Kidney epithelial cell (primary cell): Measurements from ENCODE around the gene LARGE2. TPM values are rescaled to one million over a fixed set of nuclear protein-coding genes. Genes with fewer than 3 reads are reported as not detected.

Experiments
- DNase-seq: peaks from one replicate; pipeline ENCODE4 v3.0.0-alpha.2; 2010; ENCODE audit warnings: low read depth
- H3K27me3 ChIP-seq: 2 replicates; pipeline ENCODE4 v1.6.0; 2011; ENCODE audit warnings: low read length; ENCODE audit not compliant: control insufficient read depth, insufficient read depth
- H3K36me3 ChIP-seq: 2 replicates; pipeline ENCODE4 v1.5.1; 2011; ENCODE audit warnings: low read length; ENCODE audit not compliant: control insufficient read depth, insufficient read depth
- H3K4me3 ChIP-seq: 2 replicates; pipeline ENCODE4 v1.5.1; 2011; ENCODE audit warnings: low read depth, mild to moderate bottlenecking, control low read depth, low read length
- CTCF ChIP-seq: IDR thresholded peaks from 2 replicates; pipeline ENCODE4 v1.5.1; 2011; ENCODE audit warnings: mild to moderate bottlenecking, moderate library complexity, low read length, control low read depth, inconsistent platforms; ENCODE audit not compliant: insufficient read depth, poor library complexity, severe bottlenecking
- total RNA-seq: library from RNA; depleted of rRNA; stranded (reverse); fragments of >200 nt; gene quantifications from 2 replicates; pipeline ENCODE4 v1.2.3, GENCODE V29; 2015

The LARGE2 gene
- total RNA-seq, 1 donor from 2014 or later = 10.9 TPM

- no peak for DNase-seq
- no peak for TF ChIP-seq CTCF
- Histone ChIP-seq H3K36me3 (no peaks in the 10 kb centered on the region), H3K27me3 (peaks cover 34% of the 10 kb centered on the region), H3K4me3 (no peak overlapping the region)
Measured at GRCh38 chr11:45894555-45895247, 27.8 kb upstream of the LARGE2 start.

- Histone ChIP-seq H3K4me3 (no peak overlapping the region), H3K27me3 (peaks cover 35% of the 10 kb centered on the region), H3K36me3 (no peaks in the 10 kb centered on the region)
- DNase-seq = no peak
- TF ChIP-seq CTCF = no peak
Measured at GRCh38 chr11:45895553-45896259, 26.8 kb upstream of the LARGE2 start.

GRCh38 chr11:45896422-45896984 lies 26.0 kb upstream of the LARGE2 start:
- no peak overlapping the region for H3K4me3 ChIP-seq
- no peak for TF ChIP-seq CTCF
- DNase-seq = no peak
- peaks cover 34% of the 10 kb centered on the region for H3K27me3 ChIP-seq
- no peaks in the 10 kb centered on the region for H3K36me3 ChIP-seq

GRCh38 chr11:45897556-45897955 lies 24.9 kb upstream of the LARGE2 start:
- peaks cover 34% of the 10 kb centered on the region for H3K27me3 ChIP-seq
- TF ChIP-seq CTCF = no peak
- no peak for DNase-seq
- no peaks in the 10 kb centered on the region for H3K36me3 ChIP-seq
- H3K4me3 ChIP-seq = no peak overlapping the region

- no peak for DNase-seq
- Histone ChIP-seq H3K4me3 (no peak overlapping the region), H3K27me3 (peaks cover 29% of the 10 kb centered on the region), H3K36me3 (no peaks in the 10 kb centered on the region)
- TF ChIP-seq CTCF = no peak
Measured at GRCh38 chr11:45899086-45899447, 23.4 kb upstream of the LARGE2 start.
